ENCODE results near the gene ATP11A. TPM values are rescaled to one million over a fixed set of nuclear protein-coding genes. Genes with fewer than 3 reads are reported as not detected.

The ATP11A gene
- total RNA-seq, 1 donor from 2014 or later = 75.6 TPM

DNA sequence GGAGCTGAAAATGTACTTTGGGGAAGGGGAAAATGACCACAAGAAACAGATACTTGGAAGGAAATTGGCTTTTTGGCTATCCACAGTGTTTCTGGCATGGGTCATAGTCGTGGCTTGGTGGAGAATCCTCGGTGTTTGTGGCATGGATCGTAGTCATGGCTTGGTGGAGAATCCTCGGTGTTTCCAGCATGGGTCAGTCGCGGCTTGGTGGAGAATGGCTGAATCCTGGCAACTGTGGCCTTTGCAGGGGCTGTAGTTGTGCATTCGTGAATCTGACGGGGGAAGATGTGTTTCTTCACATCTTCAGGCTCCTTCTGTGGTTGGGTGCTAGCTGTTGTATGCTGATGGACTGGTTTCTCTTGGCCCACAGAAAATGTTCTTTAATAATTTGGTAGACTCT is 217.4 kb downstream of the ATP11A start:
- DNase-seq (ENCODE audit: low spot score) (peak; percentile 35), ATAC-seq (no peak)
- intact Hi-C loops (cut with DNase I) = no loop called here

DNA sequence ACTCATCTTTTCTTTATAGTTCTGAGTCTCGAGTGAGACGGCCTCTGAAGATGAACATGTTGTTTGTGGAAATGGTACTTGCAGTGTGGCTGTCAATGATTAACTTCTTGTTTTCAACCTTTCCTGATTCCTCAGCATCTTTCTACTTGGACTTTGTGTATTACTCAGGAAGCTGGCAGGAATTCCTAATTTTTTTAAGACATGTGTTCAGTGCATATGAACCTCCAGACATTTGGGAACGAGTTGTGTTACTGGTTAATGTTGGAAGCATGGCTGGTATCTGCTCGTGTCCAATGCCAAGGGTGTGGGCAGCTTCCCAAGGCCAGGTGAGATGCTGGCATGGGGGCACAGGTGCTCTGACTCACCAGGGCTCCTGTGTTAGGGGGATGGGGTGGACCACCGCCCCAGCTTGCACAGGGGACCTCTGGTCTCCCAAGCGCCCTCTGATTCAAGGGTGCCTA is 218.1 kb downstream of the ATP11A start:
- ATAC-seq = no peak
- DNase-seq (ENCODE audit: low spot score) = peak; percentile 35
- intact Hi-C loops (cut with DNase I) = no loop called here

DNA sequence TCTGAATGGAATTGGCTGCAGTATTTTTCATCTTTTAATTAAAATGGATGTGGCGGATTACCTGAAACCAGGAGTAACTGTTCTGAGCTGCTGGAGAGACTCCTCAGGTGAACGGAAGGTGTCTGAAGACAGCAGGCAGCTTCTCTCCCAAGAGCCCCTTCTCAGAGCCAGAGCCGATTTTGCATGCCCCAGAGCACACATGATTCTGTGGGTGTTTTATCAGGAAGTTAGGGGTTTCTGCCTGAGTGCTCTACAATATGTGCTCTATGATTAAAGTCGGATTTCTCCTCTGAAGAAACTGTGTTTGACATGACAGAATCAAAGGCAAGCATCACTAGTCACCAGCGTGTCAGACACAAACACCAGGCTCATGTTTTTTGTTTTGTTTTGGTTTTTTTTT is 218.5 kb downstream of the ATP11A start:
- intact Hi-C loops (cut with DNase I) = no loop called here
- no peak for DNase-seq (ENCODE audit: low spot score)
- no peak for ATAC-seq

DNA sequence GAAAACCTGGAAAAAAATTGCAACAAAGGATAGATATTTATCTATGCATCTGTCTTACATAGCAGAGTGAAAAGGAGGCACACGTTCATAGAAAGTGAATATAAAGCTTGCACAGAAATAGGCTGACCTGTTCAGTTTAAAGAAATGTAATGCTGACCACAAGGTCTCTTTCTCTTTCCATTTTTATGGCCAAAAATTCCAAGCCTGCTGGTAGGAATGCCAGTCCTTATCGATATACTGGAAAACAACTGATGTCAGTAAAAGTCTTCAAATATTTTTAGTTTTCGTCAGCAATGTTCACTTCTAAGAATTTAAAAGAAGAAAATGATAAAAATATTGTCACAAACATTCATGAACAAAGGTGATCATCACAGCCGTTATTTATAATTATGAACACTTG is 220.2 kb downstream of the ATP11A start:
- no peak for ATAC-seq
- DNase-seq (ENCODE audit: low spot score) = no peak
- intact Hi-C loops (cut with DNase I) = no loop called here

DNA sequence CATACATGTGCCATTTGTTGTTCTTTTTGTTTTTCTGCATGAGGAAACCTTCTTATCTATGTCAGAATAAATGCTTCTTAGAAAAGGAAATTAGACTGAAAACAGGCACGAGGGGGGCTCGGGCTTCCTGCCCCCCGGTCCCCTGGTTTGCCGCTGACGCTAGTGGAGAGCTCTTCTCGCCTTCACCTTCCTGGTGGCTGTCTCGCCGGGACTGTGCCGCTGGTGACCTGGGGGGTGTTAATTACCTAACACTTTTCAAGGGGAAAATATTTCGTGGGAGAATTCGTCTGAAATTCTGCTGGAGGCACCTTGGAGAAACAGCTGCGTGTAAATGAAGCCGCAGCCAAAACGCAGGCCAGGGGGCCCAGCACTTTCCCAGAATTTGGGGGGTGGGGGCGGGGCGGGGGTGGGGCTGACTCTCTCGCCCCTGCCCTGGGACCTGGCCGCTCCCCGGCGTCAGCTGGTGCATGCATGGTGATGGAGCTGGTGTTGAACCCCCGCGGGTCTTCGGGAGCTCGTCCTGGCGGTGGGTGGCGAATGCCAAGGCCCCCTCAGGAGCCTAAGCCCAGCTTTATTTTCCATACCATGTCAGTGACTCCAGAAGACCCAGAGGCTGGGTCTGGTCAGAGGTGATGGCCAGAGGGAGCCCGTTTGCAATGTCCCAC is 220.9 kb downstream of the ATP11A start:
- ATAC-seq (no peak), DNase-seq (ENCODE audit: low spot score) (peak; percentile 35)
- intact Hi-C loops (cut with DNase I) = no loop called here

DNA sequence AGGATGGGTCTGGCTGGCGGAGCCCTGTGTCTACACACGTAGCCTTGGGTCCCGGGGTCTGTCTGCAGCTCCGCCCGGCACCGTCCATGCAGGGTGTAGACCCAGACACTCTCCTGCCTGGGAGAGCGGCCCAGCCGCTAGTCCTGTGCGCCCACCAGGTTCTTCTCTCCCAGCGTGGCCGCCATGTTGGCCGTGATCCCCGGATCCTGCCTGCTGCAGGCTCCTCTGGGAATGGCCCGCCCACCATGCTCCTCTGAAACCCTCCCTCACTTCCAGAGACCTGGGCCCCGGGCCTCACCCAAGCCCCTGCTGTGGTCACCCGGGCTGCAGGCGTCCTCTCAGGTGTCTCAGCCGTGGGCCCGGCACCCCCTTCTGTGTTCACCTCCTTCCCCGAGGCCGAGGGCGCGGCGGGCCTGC is 221.5 kb downstream of the ATP11A start:
- no peak for ATAC-seq
- DNase-seq (ENCODE audit: low spot score) = peak; percentile 45

DNA sequence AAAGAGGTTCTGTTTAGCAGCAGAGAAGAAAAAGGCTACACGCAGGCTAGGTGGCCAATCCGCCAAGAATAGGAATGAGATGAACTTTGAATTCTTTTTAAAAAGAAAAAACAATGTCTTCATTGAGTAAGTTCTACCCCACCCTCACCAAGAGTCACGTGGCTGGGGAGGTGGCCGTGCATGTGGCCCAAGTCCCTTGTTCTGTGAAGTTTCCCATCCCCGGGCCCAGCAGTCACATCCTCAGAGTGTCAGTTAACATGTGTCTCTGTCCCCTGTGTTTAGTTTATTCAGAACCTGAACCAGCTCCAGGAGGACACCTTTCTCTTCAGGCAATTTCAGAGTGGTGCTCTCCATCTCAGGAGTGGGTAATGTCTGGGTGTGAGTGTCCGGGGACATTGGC is 222.0 kb downstream of the ATP11A start:
- no peak for ATAC-seq
- intact Hi-C loops (cut with DNase I) = no loop called here
- DNase-seq (ENCODE audit: low spot score) = peak; percentile 19

More for the DNA sequence above, 221.5 kb downstream of the ATP11A start:
- intact Hi-C loops (cut with DNase I) = no loop called here

DNA sequence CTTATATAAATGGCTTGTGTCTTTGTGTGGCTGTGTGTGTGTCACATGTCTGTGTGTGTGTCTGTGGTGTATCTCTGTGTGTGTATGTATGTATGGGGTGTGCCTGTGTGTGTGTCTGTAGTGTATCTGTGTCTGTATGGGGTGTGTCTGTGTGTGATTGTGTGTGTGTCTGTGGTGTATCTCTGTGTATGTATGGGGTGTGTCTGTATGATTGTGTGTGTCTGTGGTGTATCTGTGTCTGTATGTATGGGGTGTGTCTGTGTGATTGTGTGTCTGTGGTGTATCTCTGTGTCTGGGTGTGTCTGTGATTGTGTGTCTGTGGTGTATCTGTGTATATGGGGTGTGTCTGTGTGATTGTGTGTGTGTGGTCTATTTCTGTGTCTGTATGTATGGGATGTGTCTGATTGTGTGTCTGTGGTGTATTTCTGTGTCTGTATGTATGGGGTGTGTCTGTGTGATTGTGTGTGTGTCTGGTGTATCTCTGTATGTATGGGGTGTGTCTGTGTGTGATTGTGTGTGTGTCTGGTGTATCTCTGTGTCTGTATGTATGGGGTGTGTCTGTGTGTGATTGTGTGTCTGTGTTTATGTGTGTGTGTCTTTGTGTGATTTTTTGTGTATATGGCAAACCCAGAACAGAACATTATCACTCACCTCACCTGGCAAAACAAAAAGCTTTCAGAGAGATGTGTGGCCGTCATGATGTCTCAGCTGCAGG is 223.0 kb downstream of the ATP11A start:
- ATAC-seq = no peak
- DNase-seq (ENCODE audit: low spot score) = no peak
- intact Hi-C loops (cut with DNase I) = no loop called here

DNA sequence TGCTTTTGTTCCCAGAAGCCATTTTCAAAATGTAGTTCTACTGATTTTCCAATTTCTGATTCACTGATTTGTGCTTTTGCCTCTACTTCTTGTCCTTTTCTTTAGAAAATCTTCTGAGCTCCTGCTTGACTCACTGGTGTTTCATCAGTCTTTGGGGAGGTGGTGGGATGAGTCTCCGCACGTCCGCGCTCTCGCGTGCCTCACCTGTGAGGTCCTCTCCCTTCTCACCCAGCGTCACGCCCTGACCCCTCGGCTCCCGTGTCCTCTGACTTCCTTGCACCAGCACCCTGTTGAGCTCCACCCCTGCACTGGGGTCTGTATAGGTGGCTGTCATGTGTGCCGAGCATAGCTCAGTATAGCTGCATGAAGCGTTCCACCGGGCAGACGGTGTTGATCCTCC is 226.5 kb downstream of the ATP11A start:
- ATAC-seq (no peak), DNase-seq (ENCODE audit: low spot score) (no peak)
- intact Hi-C loops (cut with DNase I) = no loop called here

DNA sequence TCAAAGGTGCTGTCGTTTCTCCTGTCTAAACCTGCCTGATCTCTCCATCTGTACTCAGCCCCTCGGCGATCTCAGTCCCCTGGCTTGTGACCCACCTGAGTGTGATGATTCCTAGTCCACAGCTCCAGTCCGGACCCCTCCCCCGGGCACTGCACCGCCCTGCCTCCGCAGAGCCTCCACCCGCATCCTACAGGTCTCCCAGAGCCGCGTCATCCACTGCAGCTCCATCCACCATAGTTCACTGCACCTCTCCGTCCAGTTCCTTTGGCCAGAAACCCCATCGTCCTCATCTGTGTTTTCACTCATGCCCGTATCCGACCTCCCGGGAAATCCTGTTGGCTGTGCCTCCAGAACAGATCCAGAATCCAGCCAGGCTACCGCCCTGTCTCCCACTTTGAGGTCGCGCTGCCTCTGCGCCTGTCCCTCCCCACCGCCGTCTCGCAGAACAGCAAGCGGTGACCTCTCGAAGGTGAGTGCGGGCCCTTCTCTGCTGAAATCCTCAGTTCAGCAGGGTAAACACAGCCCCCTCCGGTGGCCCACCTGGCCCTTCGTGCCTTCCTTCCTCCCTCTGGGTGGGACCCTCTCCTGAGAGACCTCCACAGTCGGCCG is 227.3 kb downstream of the ATP11A start:
- intact Hi-C loops (cut with DNase I) = no loop called here
- no peak for ATAC-seq
- no peak for DNase-seq (ENCODE audit: low spot score)

DNA sequence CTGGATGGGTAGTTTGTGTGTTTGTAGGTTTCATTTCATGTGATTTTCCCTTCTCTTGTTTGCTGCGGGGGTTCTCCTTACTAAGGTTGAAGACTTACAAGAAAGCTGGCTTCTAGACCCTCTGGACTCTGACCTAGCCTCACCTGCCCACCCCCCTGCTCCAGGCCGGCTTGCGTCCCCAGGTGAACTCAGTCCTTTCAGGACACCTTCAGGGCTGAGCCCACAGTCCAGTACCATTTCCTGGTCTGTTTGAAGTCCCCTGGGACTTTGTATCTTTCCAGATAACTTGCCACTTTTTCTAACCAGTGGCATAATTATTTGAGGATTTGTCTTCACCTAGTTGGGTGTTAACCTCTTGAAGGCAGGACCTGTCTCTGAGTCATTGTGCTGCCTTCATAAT is 227.9 kb downstream of the ATP11A start:
- intact Hi-C loops (cut with DNase I) = no loop called here
- DNase-seq (ENCODE audit: low spot score) (no peak), ATAC-seq (no peak)

DNA sequence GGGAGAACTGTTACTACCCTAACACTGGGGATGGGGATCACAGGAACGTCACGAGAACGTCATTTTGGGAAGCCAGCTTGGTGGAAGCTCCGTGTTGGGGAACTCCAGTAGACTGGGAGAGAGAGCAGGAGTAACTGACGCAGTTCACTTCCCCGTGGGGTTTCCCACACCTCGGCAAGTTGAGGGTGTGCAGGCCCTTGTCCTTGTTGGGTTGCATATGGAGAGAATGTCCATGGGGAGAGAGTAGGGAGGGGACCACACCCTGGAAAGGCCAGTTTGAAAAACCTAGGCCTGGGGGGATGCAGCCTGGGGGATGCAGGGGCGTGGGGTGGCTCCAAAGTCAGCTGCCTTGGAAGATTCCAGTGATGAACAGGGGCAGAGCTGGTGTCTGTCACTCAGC is 228.4 kb downstream of the ATP11A start:
- ATAC-seq (no peak), DNase-seq (ENCODE audit: low spot score) (no peak)
- intact Hi-C loops (cut with DNase I) = no loop called here

DNA sequence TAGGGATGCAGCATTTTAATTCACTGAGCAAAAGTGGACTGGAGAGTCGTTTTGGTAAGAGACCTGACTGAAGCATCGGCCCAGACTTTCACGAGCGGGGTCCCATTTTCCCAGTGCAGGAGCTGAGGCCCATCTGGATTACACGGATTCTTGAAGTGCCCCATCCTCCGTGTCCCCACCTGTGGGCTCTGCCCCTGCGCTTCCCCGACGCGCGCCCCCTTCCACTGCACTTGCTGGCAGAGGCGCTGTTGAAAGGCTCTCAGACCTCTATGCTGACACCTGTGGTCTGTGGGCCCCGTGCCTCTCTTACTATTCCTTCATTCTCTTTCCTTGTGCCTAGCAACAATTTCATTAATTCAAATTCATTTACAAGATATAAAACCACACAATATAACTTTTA is 228.9 kb downstream of the ATP11A start:
- ATAC-seq = no peak
- intact Hi-C loops (cut with DNase I) = no loop called here
- DNase-seq (ENCODE audit: low spot score) = no peak

DNA sequence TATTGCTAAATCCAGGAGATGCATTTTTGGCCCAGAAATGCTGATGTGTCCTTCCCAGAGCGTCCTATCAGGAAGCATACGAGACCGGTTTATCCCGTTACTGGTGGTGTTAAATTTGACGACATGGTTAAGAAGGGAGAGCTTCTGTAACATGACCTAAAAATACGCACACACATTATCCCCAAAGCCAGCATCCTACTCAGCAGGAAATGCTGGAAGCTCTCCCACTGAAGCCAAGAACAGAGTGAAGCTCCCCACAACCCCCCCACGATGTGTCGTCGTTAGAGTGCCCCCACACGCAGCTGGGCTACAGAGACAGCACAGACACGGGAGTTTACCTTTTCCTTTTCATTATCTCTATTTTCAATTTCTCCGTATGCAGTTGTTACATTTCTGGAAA is 234.1 kb downstream of the ATP11A start:
- intact Hi-C loops (cut with DNase I) = no loop called here
- no peak for DNase-seq (ENCODE audit: low spot score)
- no peak for ATAC-seq

DNA sequence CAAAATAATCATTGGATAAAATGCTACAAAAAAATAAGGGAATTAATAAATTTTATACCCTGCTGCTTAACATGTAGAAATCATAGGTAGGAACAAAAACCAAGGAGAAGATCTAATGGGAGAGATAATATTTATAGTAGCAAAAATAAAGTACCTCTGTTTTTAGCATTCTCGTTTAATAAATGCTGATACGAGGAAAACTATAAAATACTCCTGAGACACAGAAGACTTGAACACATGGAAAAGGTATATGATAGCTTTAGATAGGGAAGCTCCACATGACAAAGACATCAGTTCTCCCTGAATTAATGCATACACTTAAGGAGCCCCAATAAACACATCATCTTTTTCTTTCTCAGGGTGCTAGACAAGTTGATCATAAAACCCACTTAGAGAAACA is 234.5 kb downstream of the ATP11A start:
- intact Hi-C loops (cut with DNase I) = no loop called here
- no peak for ATAC-seq
- DNase-seq (ENCODE audit: low spot score) = no peak

DNA sequence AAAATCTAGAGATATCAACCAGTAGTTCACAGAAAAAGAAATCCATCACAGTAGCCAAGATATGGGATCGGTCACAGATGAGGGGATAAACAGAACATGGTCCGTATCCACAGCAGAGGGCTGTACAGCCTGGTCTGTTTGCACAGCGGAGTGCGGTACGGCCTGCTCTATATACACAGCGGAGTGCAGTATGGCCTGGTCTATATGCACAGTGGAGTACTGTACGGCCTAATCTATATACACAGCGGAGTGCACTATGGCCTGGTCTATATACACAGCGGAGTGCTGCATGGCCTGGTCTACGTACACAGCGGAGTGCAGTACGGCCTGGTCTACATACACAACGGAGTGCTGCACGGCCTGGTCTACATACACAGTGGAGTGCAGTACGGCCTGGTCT is 236.2 kb downstream of the ATP11A start:
- intact Hi-C loops (cut with DNase I) = no loop called here
- ATAC-seq (no peak), DNase-seq (ENCODE audit: low spot score) (no peak)

DNA sequence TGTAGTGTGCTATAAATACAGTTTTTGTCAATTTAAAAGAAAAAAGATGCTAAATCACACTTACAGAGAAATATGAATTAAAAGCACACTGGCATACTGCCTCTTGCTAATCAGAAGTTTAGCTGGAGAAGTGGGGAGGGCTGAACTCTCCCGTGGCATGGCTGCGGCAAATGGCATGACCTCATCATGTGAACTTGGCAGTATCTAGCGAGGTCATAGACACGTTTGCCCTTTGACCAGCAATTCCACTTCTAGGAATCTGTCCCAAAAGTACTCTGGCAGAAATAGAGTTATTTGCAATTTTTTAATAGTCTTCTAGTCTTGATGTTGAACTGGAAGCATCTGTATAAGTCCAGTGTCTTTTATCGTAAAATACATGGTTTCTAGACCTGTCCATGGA is 237.2 kb downstream of the ATP11A start:
- ATAC-seq = no peak
- intact Hi-C loops (cut with DNase I) = no loop called here
- DNase-seq (ENCODE audit: low spot score) = no peak

DNA sequence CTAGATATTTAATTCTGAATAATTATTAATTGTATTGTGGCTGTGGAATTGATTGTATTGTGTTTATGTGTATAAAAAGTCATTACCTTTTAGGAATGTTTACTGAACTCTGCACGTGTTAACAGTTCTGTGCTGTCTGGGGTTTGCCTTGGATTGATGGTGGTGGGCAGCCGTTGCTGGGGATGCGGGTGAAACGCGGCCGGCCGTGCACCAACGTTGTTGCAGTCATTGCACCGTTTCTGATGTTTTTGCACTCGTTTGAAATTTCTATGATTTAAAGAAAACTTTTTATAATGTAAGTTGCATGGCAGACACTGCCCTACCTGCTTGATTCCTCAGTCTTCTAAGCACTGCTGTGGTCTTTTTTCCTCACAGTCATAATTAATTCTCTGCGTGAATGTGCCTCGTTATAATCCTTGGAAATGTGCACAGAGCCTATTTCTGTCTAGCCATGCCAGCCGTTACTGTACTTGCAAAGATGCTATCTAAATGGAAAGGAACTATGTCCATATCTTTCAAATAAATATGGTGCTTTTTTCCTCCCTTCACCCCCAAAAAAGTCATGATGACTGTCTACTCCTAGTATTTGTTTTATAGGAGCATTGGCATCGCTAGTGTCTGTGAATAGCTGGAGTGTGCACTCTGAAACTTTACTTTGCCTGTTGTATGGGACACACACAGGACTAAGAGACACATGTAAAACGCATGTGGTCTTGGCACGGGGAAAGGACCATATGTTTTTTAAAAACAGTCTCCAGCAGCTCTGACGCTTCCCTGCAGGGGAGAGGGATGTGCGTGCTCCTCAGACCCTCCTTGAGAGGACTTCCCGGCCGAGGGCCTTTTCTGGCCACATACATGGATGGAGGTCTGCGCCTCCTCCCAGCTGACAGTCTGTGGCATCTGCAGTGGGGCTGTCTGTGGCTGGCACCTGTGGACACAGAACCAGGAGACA is 238.5 kb downstream of the ATP11A start:
- ATAC-seq = no peak
- no peak for DNase-seq (ENCODE audit: low spot score)
- intact Hi-C loops (cut with DNase I) = no loop called here

DNA sequence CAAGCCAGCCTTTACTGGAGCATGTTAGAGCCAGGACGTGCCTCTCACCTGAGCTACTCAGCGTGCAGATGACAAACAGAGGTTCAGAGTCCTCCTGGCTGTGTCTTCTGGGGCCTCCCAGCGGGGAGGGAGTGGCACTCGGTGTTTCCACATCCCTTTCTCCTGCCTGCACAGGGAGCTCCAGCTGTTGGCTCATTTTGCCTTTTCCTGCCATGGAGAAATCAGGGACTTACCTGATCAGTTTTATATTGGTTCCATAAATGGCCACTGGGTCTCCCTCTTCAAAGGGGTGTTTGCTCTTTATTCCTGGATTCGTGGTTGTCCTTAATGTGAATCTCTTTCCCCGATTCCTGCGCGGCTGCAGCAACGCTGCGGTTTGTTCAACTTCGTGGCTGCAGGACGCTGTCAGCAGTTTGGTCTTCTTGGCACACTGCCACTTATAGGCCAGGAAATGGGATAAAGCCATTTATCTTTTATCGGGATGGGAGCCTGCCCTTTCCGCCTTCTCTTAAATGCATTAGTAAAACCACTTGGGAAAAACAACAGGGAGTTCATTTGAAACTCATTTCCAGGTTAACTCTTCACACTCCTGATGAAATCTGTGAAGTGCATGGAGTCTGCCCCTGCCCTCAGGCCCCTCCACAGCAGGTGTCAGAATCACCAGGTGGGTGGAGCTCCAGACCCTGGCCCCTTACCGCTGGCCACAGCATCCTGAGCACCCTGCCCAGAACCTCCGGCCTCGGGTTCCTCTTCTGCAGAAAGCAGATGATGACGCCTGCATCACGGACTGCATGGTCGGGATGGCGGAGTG is 239.3 kb downstream of the ATP11A start:
- DNase-seq (ENCODE audit: low spot score) = no peak
- intact Hi-C loops (cut with DNase I) = no loop called here
- peak; percentile 37 for ATAC-seq
